IMR-90 (cell line): ENCODE measurements around the gene EFCAB10. TPM values are rescaled to one million over a fixed set of nuclear protein-coding genes. Genes with fewer than 3 reads are reported as not detected.

Experiments
- ATAC-seq: fragments of 200-7000 bp; cut with Tn5 transposase; 2 replicates; pipeline ENCODE4 v1.9.1; 2020; ENCODE audit warnings: low read depth, mild to moderate bottlenecking, moderate library complexity
- BruUV-seq: library from RNA; stranded (reverse); fragments of 400-500 nt; replicated peaks from 2 replicates; lab custom pipeline; 2021; lab: Mats Ljungman, UMichigan
- CTCF ChIA-PET: fragments of 300-600 bp; formaldehyde crosslinking; extraction: SDS; loops from one replicate; lab custom pipeline; 2021; ENCODE audit warnings: antibody characterized with exemption; lab: Yijun Ruan, JAX
- POLR2A ChIA-PET: fragments of 300-600 bp; sonication (Branson Sonifier 250); formaldehyde crosslinking; loops from one replicate; lab custom pipeline; 2022; ENCODE audit warnings: antibody characterized with exemption; ENCODE audit not compliant: unreplicated experiment; lab: Charles Lee
- DNase-seq: peaks from one replicate; pipeline ENCODE4 v3.0.0; 2013
- H2AFZ ChIP-seq: replicated peaks from 2 replicates; pipeline ENCODE3; 2013; ENCODE audit warnings: low read length, mild to moderate bottlenecking; ENCODE audit not compliant: poor library complexity
- H2AK5ac ChIP-seq: 2 replicates; pipeline ENCODE4 v1.6.1; 2013; ENCODE audit warnings: low read depth, low read length, inconsistent platforms
- H2AK9ac ChIP-seq: replicated peaks from 2 replicates; pipeline ENCODE3; 2013; ENCODE audit warnings: mild to moderate bottlenecking, low read depth, low read length, moderate library complexity; ENCODE audit not compliant: poor library complexity
- H2BK120ac ChIP-seq: 2 replicates; pipeline ENCODE4 v1.6.1; 2013; ENCODE audit warnings: low read depth, low read length, inconsistent platforms
- H2BK15ac ChIP-seq: 3 replicates; pipeline ENCODE4 v1.6.1; 2013; ENCODE audit warnings: low read depth, low read length, inconsistent platforms
- H2BK20ac ChIP-seq: 2 replicates; pipeline ENCODE4 v1.6.1; 2013; ENCODE audit warnings: low read depth, mild to moderate bottlenecking, inconsistent platforms, low read length, moderate library complexity
- H2BK5ac ChIP-seq: 2 replicates; pipeline ENCODE4 v1.6.1; 2013; ENCODE audit warnings: mild to moderate bottlenecking, low read depth, low read length, inconsistent platforms; ENCODE audit not compliant: poor library complexity, severe bottlenecking
- H3K14ac ChIP-seq: replicated peaks from 2 replicates; pipeline ENCODE4 v1.6.1; 2013; ENCODE audit warnings: low read depth, low read length, inconsistent platforms
- H3K18ac ChIP-seq: 2 replicates; pipeline ENCODE4 v1.6.1; 2013; ENCODE audit warnings: low read depth, low read length, control low read depth
- H3K23ac ChIP-seq: 2 replicates; pipeline ENCODE4 v1.6.1; 2013; ENCODE audit warnings: low read depth, low read length, inconsistent platforms
- H3K27ac ChIP-seq: 2 replicates; pipeline ENCODE4 v1.5.1; 2013; ENCODE audit warnings: mild to moderate bottlenecking, control low read depth, low read length; ENCODE audit not compliant: insufficient read depth
- H3K27me3 ChIP-seq: 2 replicates; pipeline ENCODE4 v1.6.1; 2013; ENCODE audit warnings: low read length; ENCODE audit not compliant: control insufficient read depth, insufficient read depth
- H3K36me3 ChIP-seq: 2 replicates; pipeline ENCODE4 v1.6.1; 2013; ENCODE audit warnings: low read length, mixed read lengths; ENCODE audit not compliant: control insufficient read depth, insufficient read depth
- H3K4ac ChIP-seq: 2 replicates; pipeline ENCODE4 v1.6.1; 2013; ENCODE audit warnings: low read depth, low read length, inconsistent platforms
- H3K4me1 ChIP-seq: 2 replicates; pipeline ENCODE4 v1.6.1; 2013; ENCODE audit warnings: low read length, mixed read lengths; ENCODE audit not compliant: control insufficient read depth, insufficient read depth
- H3K4me2 ChIP-seq: 2 replicates; pipeline ENCODE4 v1.6.1; 2013; ENCODE audit warnings: low read depth, mild to moderate bottlenecking, control low read depth, low read length, moderate library complexity
- H3K4me3 ChIP-seq: 2 replicates; pipeline ENCODE4 v1.5.1; 2013; ENCODE audit warnings: low read depth, mild to moderate bottlenecking, control low read depth, low read length, moderate library complexity; ENCODE audit not compliant: insufficient read depth
- H3K56ac ChIP-seq: 2 replicates; pipeline ENCODE4 v1.6.1; 2013; ENCODE audit warnings: low read length, inconsistent platforms; ENCODE audit not compliant: insufficient read depth; ENCODE audit errors: extremely low read depth
- H3K79me1 ChIP-seq, 2 experiments: 2 replicates each; pipeline ENCODE4 v1.6.1; 2013; ENCODE audit warnings: low read length in 2 of 2, inconsistent platforms in 1 of 2, low read depth in 1 of 2
- H3K9ac ChIP-seq: 2 replicates; pipeline ENCODE4 v1.6.1; 2013; ENCODE audit warnings: low read depth, low read length, control low read depth
- H3K9me1 ChIP-seq: 2 replicates; pipeline ENCODE4 v1.6.1; 2013; ENCODE audit warnings: low read length, inconsistent platforms; ENCODE audit not compliant: insufficient read depth
- H3K9me3 ChIP-seq: 2 replicates; pipeline ENCODE4 v1.6.1; 2013; ENCODE audit warnings: low read length; ENCODE audit not compliant: control insufficient read depth, insufficient read depth
- H4K20me1 ChIP-seq: 2 replicates; pipeline ENCODE4 v1.6.1; 2013; ENCODE audit warnings: low read length, inconsistent platforms; ENCODE audit not compliant: insufficient read depth
- H4K5ac ChIP-seq: 2 replicates; pipeline ENCODE4 v1.6.1; 2013; ENCODE audit warnings: mild to moderate bottlenecking, low read depth, low read length, control low read depth
- H4K8ac ChIP-seq, 2 experiments: 2 replicates each; pipeline ENCODE4 v1.6.1; 2013; ENCODE audit warnings: low read depth in 2 of 2, low read length in 2 of 2, control low read depth in 1 of 2, inconsistent platforms in 1 of 2
- H4K91ac ChIP-seq: 2 replicates; pipeline ENCODE4 v1.6.1; 2013; ENCODE audit warnings: low read depth, low read length, inconsistent platforms; ENCODE audit not compliant: insufficient read depth
- BHLHE40 ChIP-seq: fragments of 150-350 bp; IDR thresholded peaks from 2 replicates; pipeline ENCODE4 v1.6.1; 2016; ENCODE audit warnings: mild to moderate bottlenecking, low read depth, low read length
- CEBPB ChIP-seq: IDR thresholded peaks from 2 replicates; pipeline ENCODE4 v1.6.1; 2012; ENCODE audit warnings: low read depth, low read length, improper control_type of control experiment
- CHD1 ChIP-seq: IDR thresholded peaks from 2 replicates; pipeline ENCODE4 v1.6.1; 2012; ENCODE audit warnings: low read depth, low read length, improper control_type of control experiment
- CTCF ChIP-seq: conservative IDR thresholded peaks from 2 replicates; pipeline ENCODE4 v1.5.1; 2012; ENCODE audit warnings: mild to moderate bottlenecking, low read depth, low read length, improper control_type of control experiment
- ELK1 ChIP-seq: fragments of 150-350 bp; IDR thresholded peaks from 2 replicates; pipeline ENCODE4 v1.6.1; 2016; ENCODE audit warnings: low read depth, mild to moderate bottlenecking, low read length, moderate library complexity, borderline replicate concordance
- FOS ChIP-seq: fragments of 150-350 bp; IDR thresholded peaks from 2 replicates; pipeline ENCODE4 v1.6.1; 2016; ENCODE audit warnings: low read depth, low read length
- MAFK ChIP-seq: IDR thresholded peaks from 2 replicates; pipeline ENCODE4 v1.6.1; 2012; ENCODE audit warnings: low read depth, low read length, improper control_type of control experiment
- MXI1 ChIP-seq: IDR thresholded peaks from 2 replicates; pipeline ENCODE4 v1.6.1; 2012; ENCODE audit warnings: low read depth, mild to moderate bottlenecking, low read length, moderate library complexity, borderline replicate concordance
- NFE2L2 ChIP-seq: fragments of 150-350 bp; IDR thresholded peaks from 2 replicates; pipeline ENCODE4 v1.6.1; 2016; ENCODE audit warnings: low read depth, mild to moderate bottlenecking, low read length
- POLR2A ChIP-seq: IDR thresholded peaks from 2 replicates; pipeline ENCODE4 v1.6.1; 2012; ENCODE audit warnings: mild to moderate bottlenecking, low read depth, low read length
- RAD21 ChIP-seq: IDR thresholded peaks from 2 replicates; pipeline ENCODE4 v1.6.1; 2012; ENCODE audit warnings: low read length, improper control_type of control experiment
- RFX5 ChIP-seq: IDR thresholded peaks from 2 replicates; pipeline ENCODE4 v1.8.0; 2012; ENCODE audit warnings: low read depth, mild to moderate bottlenecking, low read length, moderate library complexity
- SMC3 ChIP-seq: fragments of 150-350 bp; IDR thresholded peaks from 2 replicates; pipeline ENCODE4 v1.6.1; 2016; ENCODE audit warnings: low read depth, mild to moderate bottlenecking, antibody characterized with exemption, low read length, moderate library complexity
- WGBS, 2 experiments: methylation state at CpG; one replicate each; pipeline versions ENCODE4 v1.1.5 to v1.1.7; 2013; ENCODE audit warnings: missing lambda C conversion rate in 2 of 2; ENCODE audit not compliant: insufficient read length in 1 of 2; ENCODE audit errors: extremely low coverage in 2 of 2; 5-methylcytosine and 5-hydroxymethylcytosine counted together
- dilution Hi-C: fragments of 300-500 bp; cut with HindIII; formaldehyde crosslinking; loops from one replicate; pipeline ENCODE4 v1.14.3; 2018; ENCODE audit warnings: low sequenced_read_pairs; ENCODE audit not compliant: unreplicated experiment
- in situ Hi-C: fragments of 300-500 bp; cut with MboI; formaldehyde crosslinking; loops from 3 replicates; pipeline ENCODE4 v1.14.3; 2019; ENCODE audit warnings: low sequenced_read_pairs, inconsistent platforms, mixed read lengths
- intact Hi-C: fragments of 100-400 bp; cut with micrococcal nuclease; formaldehyde crosslinking; loops from 2 replicates; pipeline ENCODE4 v1.10.0; 2022
- polyA plus RNA-seq, 3 experiments: library from polyadenylated mRNA; depleted of rRNA; stranded (reverse); fragments of >200 nt; gene quantifications; 2 replicates each; pipeline ENCODE4 v1.2.3, GENCODE V29; 2012; ENCODE audit warnings: low replicate concordance in 1 of 3
- total RNA-seq: library from RNA; depleted of rRNA; stranded (reverse); fragments of >200 nt; gene quantifications from 2 replicates; pipeline ENCODE4 v1.2.3, GENCODE V29; 2012

EFCAB10 gene
- total and polyA plus RNA-seq, 2 of the 4 experiments (the other 2 are of a cell fraction): not detected

- no peak for DNase-seq
- Histone ChIP-seq H2BK5ac (no peak overlapping the region), H3K9me1 (no peaks in the 10 kb centered on the region), H2BK20ac (no peak overlapping the region), H2AK9ac (no peak overlapping the region), H4K8ac (no peak overlapping the region), H4K5ac (no peak overlapping the region), H3K9ac (no peak overlapping the region), H4K20me1 (no peaks in the 10 kb centered on the region), H3K9me3 (no peaks in the 10 kb centered on the region), H3K36me3 (no peaks in the 10 kb centered on the region), H4K91ac (no peak overlapping the region), H3K56ac (no peak overlapping the region), H3K4me1 (no peaks in the 10 kb centered on the region), H3K27me3 (0 out of 2 replicates have a peak, but pooled peaks cover 3% of the 10 kb centered on the region), H3K4me2 (no peak overlapping the region), H3K79me1 (no peaks in the 10 kb centered on the region), H3K23ac (no peak overlapping the region), H2AK5ac (no peak overlapping the region), H3K14ac (no peak overlapping the region), H2BK15ac (no peak overlapping the region), H3K4me3 (no peak overlapping the region), H3K27ac (no peak overlapping the region), H3K18ac (no peak overlapping the region), H2AFZ (no peak overlapping the region), H2BK120ac (no peak overlapping the region), H3K4ac (no peak overlapping the region)
- ChIA-PET CTCF (interaction anchor here (1.5 kb wide), 1 partner anchor 419 kb away, joined by 3 read pairs; no protein-coding TSS in a partner anchor), POLR2A (no interaction called here)
- no peak for ATAC-seq
- intact Hi-C loops (no loop called here), in situ Hi-C loops (no loop called here), dilution Hi-C loops (no loop called here)
- BruUV-seq: no TSS peak
- TF ChIP-seq POLR2A (no peak), MXI1 (no peak), SMC3 (no peak), BHLHE40 (no peak), ELK1 (no peak), NFE2L2 (no peak), MAFK (no peak), RFX5 (no peak), CHD1 (no peak), FOS (no peak), CEBPB (no peak), RAD21 (no peak), CTCF (no peak)
- WGBS, 2 experiments: 83% methylated on average over 3 of the region's 5 CpGs; no CpG with 5 or more reads in 1 of the 2 experiments
These were observed 9.5 kb upstream of the EFCAB10 start for GRCh38 chr7:105590793-105591192.
